MV-4-11 (cell line): ENCODE results near the gene JAZF1.
"Not testable (repeated sequence)": the region's sequence is repeated elsewhere in the genome, so short reads cannot be mapped to it uniquely, and the experiment has no call there.

Experiments used
- DNase-seq: peaks from one replicate; lab custom pipeline; 2025; lab: John Stamatoyannopoulos, UW

The JAZF1 gene

DNA sequence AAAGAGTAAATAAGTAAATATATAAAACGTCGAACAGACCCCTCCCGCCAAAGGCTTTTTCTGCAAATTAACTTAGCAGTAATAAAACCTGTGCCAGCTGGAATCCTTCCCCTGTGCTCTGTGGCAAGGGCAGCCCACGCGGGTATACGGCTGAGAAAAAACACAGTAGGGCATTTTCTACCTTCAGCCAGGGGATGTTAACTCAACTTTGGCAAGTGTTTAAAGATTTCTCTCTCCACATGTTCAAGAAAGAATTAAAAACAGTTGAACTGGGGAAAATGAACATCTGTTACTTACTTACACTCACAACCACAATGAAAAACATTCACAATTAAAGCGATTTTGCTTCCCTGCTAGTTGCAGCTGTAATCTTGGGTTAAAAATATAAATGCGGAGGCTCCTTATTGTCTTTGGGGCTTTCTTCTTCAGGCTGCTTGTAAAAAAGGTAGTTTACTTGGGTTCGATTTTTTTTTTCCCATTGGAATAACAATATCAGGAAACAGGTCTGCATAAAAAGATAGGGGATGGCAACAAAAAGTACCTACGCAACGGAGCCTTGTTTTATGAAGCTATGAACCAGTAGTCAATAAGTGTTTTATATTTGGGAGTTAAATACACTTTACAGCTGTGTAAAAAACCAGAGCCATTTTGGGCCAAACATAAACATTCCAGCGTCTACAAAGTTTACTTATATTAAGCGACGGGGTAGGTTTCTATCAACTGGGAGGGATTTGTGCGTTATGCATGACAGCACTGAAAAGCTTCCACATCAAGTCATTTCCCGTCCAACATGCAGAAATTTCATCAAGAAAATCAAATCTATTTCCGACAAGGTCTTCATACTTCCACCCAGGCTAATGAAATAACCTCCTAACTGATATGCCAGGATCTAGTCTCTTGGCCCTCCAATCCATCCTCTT, 308.0 kb downstream of the JAZF1 start:
- DNase-seq, result no peak

DNA sequence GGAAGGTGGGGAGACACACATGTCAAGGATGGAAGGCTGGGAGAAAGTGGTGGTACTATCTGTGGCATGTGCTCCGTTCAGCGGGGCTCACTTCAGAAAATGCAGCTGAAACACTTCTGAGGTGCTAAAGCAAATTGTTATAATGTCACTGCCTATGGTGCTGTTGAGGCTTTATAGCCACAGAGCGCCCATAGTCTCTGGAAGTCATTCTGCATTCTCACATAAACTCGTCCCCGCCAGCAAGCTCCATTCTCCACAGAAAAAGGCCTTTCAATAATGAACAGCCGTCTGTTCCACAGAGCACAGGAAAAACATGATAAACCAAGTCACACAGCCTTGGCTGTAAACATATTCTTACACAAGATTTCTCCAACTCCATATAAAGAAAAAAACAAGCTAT, 308.7 kb downstream of the JAZF1 start:
- DNase-seq, result no peak

DNA sequence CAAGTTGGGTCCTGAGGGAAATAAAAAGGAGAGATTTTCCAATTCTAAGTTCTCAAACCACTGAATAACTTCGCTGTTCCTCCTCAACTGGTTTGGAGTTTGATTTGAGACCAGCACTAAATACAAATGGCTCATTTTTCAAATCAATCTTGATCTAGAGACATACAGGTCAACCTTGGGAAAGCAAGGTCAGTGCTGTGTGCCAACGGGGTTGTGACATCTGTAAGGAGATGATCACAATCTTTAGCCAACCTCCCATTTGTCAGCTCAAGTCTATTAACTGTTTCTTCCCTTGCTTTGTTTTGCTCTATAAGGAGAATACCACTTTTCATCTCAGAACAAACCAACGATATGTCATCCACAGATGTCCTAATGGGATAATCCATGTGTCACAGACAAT, 309.5 kb downstream of the JAZF1 start:
- DNase-seq, result no peak

DNA sequence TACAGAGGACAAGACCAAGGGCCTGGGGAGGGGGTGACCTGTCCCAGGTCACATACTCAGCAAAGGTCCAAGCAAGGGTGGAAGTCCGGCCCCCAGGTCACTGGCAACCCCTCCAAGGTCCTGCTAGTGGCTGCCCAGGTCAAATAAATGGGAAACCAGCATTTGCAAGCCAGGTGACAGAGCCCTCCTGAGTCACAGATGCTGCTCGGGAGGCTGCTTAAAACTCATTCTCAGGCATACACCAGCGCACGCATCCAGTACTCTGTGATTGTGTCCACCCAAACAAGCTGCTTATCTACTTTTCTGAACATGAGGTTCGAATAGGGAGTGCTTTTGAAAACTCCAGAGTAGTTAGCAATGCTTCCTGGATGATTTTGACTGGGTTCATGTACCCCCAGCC, 310.0 kb downstream of the JAZF1 start:
- DNase-seq, result no peak

DNA sequence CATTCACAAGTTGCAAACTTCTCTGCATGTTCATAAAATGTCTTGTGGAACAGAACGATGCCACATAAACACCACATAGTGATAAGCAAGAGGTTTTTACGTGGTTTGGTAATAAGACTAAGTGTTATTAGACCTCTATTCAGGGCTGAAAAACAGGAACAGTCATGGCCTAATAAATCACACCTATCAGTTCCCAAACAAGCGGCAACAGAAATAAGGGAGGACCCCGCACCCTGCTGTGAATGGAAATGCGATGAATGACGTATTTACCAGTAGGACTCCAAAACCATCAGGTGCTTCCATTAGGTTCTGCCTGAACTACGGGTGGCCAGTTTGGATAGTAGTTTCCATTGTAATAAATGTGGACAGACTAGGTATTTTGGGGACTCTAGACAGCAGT, 311.5 kb downstream of the JAZF1 start:
- DNase-seq, result no peak

DNA sequence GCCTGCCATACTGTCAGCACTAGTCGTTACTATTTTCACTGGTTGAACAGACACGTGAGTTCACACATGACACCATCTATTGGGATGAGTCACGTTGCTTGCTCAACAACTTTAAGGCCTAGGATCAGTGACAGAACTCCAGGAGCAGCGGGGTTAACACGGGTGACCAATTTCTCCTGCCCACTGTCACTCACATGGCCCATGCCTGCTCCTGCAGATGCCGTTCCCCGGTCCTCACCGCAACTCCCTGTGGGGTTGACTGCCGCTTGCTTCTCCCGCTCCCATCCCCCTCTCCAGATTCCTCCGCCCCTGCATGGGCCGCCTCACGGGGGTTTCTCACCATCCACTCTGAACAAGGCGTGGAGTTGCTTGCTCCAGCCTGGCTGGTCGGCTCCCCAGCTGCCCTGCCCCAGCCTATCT, 312.5 kb downstream of the JAZF1 start:
- peak; percentile 86 for DNase-seq

DNA sequence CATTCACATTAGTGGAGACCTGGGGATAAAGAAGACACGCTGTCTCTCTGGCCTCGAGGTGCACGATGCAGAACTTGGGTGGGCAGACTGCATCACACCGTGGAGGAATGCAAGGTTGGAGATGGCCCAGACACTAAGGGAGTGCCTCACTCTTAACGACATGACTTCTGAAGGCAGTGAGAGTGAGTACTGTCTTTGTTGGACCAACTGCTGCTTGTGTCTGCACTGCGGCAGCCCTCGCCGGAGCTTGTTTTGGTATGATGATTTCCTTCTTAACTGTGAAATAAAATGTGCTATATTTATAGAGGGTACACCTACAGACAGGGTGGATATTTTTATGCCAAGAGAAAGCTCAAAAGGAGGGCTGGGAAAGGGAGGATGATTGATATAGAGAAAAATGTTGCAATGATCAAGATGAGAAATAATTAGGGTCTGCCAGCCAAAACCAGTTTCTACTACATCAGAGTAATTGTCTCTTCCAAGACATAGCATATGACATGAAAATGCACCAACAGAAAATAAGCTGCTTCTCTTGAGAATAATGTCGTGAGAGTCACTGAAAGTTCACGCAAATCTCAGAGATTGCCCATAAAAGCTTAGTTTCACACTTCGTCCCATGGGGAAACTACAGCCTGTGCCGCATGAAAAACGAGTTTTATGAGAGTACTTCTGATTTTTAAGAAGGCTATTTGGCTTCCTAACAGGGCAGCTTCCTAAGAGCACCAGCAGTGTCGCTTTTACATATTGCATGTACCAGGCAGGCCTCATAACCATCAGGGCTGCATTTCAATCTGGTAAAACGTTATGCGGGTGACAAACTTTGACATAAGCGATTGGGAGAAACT, 313.5 kb downstream of the JAZF1 start:
- no peak for DNase-seq

DNA sequence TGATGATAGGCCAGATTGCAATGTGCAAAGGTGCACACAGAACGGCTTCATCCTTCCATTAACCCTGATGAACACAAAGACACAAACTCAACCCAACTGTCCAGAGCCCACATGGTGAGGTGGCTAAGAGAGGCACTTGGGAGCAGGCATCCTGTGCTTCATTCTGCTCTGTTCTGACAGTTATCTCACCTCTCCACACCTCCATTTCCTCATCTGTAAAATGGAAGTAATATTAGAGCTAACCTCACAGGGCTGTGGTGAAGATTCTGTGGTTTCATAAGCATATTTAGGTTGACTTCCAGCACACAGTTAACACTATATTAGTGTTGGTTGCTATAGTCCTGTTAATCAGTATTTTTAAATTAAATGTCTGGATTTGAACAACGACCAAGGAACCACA, 314.3 kb downstream of the JAZF1 start:
- no peak for DNase-seq

DNA sequence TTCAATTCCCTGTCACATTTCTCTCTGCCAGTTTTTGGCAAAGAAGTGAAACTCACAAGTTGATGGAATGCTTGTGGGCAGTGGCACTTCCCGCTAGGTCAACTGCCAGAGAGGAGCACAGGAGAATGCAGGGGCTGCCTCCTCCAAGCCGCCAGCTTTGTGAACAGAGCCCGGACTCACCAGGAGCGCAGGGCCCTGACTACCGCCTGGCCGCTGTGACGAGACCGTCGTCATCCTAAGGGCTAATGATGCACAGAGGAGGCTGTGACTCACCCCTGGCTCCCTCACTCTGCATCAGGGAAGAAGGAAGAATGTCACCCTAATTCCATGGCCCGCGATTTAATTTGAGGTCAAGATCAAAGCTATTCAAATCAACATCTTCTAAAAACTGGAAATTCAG, 316.7 kb downstream of the JAZF1 start:
- no peak for DNase-seq

DNA sequence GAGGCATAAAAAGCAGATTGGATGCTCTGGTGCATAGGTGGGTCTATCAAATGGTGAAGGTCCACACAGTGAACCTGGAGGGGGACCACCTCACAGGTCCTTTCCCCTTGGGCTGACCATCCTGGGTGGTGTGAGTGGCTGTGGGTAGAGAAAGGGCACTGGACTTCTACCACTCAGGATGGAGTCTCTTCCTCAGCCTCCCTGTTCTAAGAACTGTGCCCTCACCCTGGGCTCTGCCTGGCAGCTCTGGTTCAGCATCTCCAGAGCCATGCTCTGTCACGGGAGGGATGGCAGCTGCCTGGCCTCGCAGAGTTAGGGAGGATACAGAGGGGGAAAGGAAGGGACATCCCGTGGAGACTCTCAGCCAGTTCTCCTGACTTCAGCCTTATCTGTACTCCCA, 318.8 kb downstream of the JAZF1 start:
- no peak for DNase-seq

DNA sequence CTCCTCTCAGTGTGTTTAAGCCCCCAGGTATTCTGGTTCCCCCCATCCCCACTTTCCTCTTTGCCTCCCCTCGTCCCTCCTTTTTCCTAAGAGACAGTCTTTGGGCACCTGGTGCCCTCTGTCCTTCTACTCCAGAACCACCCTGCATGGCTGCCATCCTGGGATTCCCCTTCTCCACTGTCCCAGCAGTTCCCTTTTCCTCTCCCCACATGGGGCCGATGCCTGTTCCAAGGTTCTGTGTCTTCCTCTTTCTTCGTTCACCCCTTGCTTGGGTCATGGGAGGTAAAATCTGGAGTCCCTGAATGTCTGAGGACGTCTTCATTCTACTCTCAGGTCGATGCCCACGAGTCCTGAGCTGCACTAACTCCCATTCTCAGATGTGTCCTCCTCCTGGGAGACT, 319.8 kb downstream of the JAZF1 start:
- no peak for DNase-seq

DNA sequence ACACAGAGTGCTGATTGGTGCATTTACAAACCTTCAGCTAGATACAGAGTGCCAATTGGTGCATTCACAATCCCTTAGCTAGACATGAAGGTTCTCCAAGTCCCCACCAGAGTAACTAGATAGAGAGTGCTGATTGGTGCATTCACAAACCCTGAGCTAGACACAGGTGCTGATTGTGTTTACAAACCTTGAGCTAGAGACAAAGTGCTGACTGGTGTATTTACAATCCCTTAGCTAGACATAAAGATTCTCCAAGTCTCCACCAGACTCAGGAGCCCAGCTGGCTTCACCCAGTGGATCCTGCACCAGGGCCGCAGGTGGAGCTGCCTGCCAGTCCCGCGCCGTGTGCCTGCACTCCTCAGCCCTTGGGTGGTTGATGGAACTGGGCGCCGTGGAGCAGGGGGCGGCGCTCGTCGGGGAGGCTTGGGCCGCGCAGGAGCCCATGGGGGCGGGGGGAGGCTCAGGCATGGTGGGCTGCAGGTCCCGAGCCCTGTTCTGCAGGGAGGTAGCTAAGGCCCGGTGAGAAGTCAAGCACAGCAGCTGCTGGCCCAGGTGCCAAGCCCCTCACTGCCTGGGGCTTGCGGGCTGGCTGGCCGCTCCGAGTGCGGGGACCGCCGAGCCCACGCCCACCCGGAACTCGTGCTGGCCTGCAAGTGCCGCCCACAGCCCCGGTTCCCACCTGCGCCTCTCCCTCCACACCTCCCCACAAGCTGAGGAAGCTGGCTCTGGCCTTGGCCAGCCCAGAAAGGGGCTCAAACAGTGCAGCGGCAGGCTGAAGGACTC, 323.7 kb downstream of the JAZF1 start:
- not testable (repeated sequence) for DNase-seq

DNA sequence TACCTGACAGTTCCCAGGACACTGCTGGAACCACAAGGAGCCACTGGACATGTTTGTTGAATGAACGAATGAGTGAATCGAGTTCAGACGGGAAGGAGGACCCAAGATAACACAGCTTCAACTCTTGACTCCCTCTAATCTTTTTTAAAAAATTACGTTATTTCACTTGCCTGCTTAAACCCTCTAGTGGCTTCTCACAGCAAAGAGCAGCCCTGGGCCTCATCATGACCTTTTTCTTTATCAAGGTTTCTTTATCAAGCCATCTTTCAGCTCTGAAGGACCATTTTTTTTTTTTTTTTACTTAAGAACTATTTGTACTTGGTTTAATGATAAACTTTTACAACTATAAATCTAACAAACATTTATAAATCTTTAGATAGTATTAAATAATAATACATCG, 330.1 kb downstream of the JAZF1 start:
- no peak for DNase-seq

DNA sequence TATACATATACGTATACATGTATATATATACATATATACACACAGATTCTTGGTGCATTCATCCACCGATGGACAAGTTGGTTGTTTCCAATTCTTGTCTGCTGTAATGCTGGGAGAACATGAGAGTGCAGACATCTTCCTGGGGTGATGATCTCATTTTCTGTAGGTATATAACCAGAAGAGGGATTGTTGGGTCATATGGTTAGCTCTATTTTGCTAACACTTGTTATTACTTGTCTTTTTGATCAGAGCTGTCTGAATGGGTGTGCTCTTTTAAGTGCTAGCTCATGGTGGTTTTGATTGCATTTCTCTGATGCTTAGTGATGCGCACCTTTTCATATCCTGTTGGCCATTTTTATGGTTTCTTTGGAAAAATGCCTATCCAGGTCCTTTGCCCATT, 334.2 kb downstream of the JAZF1 start:
- no peak for DNase-seq

DNA sequence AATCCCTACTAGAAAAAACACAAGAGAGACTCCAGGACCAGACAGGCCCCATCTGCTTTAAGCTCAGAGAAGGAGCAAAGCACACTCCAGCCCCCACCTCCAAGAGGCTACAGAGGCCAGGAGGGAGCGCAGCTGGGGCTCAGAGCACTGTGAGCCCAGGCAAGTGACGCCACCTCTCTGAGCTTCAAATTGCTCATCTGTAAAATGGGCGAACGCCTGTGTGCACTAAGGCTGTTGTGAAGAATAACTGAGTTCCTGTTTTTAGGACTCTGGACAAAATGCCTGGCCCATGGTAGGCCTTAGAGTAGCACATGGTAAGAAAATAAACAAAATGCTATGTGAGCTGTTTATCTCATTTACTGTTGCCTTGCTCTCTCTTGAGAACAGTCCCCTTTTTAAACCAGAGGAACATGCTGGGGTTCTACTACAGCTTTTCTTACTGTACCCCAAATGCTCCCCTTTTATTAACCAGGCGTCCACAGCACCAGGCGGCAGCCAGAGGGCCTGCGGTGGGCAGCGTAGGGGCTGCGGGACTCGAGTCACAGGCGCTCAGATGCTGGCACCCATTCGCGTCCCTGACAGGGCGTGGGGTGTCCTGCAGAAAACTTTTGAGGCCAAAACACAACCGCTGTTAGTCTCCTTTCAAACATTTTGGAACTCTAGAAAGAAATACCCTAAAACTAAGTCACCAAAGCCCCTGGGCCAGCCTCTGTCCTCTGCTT, 336.9 kb downstream of the JAZF1 start:
- no peak for DNase-seq

DNA sequence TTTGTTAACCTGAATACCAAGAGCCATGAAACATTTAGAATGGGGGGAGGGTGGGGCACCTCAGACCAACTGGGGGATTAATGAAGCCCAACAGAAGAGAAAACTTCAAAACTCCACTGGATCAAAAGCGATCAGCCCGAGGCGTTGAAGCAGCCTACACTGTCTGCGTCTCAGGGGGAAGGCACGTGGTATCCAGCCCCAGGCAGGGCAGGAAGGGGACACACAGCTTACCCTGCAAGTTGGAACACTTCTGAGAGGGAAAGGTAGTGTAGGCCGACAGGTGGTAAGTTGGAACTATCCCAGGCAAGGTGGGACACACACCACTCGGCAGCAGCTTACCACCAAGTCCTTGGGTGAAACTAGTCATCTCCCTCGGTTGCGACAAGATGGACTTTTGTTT, 337.7 kb downstream of the JAZF1 start:
- no peak for DNase-seq

DNA sequence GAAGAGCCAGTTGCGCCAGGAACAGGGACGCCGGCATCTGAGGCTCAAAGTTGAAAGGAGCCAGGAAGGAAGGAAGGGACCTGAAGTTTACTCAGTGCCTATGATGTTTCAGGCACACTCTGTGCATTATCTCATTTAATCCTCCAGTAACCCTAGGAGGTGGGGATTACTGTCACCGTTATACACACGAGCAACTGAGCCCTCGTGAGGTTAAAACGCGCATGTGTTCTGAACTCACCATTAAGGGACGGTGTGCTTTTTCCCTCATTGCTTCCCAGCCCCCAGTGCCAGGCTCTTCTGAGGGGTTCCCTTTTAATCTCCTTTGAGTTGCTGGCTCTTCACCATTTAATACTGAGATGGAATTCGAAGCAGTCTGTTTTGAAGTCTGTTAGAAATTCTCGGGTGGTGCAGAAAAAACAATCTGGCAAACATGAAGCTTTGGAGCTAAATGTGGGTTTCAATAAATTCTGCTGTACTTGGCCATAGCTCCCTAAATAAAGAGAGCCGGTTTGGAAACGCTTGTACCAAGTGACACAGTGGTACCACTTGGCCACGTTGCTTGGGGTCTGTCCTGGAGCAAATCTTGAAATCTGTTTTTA, 338.4 kb downstream of the JAZF1 start:
- no peak for DNase-seq

DNA sequence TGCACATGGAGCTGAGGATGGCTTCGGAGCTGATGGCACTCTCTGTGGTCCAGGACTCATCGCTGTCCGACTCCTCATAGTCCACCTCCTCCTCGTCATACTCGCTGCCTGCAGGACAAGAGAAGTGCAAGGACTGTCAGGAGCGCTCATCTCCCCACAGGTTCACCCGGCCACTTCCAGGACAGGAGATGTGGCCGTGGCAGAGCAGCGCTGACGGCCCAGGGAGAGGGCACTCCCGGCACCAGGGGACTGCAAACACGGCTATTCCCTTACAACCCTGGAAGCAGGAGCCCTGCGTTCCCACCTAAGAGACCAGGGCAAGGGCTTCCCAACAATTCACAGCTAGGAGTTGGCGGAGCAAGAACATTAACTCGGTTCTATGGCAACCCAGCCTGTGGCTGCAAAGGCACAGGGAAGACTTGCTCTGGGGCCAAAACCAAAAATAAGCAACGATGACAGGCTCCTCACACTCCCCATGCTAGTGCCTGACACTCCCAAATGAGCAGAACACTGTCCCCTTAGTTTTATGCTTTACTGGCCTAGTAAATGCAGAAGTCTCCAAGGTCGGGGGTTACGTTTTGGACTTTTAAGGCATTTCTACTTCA, 339.7 kb downstream of the JAZF1 start:
- DNase-seq, result no peak

DNA sequence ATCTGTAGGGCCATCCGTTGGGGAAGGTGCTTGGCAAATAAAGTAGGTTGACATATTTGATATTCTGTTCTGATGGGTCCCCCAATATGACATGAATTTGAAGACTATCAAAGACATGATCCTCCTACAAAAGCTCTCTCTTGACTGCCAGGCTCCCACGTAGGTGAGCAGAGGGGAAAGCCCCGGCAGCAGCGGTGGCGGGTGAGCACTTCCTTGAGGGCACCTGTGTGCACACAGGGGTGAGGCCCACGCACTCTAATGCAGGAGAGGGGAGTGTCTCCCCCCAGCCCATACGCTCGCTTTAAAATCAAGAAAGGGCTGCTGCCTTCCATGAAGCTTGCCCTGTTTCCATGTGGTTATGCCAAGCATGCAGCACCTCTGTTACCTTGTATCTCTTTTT, 340.3 kb downstream of the JAZF1 start:
- no peak for DNase-seq

DNA sequence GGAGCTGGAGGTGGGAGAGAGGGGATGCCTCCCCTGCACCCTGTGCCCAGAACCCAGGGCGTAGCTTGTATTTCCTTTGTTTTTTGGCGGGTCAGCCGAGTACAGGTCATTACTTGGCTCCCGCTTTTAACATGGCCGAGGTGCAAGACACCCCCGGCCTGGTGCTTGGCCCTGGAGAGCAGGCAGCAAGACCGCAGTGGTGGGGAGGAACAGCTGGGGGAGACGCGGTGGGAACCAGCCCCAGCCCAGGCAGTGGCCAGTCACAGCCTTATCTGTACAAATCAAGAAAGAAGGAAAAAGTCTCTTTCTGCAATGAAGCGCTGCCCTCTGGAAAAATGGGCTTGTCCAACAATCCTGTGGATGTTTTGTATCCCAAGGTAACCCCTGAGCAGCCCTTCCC, 341.5 kb downstream of the JAZF1 start:
- DNase-seq, result no peak

DNA sequence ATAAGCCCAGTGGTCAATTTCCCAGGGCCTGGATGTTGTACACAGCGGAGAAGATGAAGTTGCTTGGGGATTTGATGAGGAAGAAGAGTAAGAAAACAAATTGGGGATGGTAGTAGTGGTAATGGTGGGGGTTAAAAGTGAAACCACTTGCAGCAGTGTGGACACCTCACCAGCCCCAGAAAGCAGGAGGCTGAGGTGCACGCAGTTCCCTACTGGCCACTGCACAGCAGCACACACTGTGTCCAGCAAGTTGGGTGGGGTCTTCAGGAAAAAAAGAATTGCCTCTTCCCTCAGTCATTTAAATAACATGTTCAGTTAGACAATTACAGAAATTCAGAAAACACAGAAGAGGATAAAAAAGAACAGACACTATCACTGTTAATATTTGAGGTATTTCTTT, 344.1 kb downstream of the JAZF1 start:
- no peak for DNase-seq
